Stimulated activated CD4-positive, alpha-beta T cell treated with anti-CD3 and anti-CD28 coated beads, Interleukin-12 subunit alpha, Interleukin-12 subunit beta, amount 100 ng/mL, for 24 hours (primary cell): ENCODE measurements around the gene TNFRSF13B.

Experiments
- DNase-seq, 2 experiments: peaks; one replicate each; pipeline ENCODE4 v3.0.0-alpha.2; 2020; ENCODE audit warnings: low read depth in 2 of 2

The TNFRSF13B gene

GRCh38 chr17:16938496-16939207, 33.3 kb downstream of the TNFRSF13B start:
- no peak for DNase-seq

DNA sequence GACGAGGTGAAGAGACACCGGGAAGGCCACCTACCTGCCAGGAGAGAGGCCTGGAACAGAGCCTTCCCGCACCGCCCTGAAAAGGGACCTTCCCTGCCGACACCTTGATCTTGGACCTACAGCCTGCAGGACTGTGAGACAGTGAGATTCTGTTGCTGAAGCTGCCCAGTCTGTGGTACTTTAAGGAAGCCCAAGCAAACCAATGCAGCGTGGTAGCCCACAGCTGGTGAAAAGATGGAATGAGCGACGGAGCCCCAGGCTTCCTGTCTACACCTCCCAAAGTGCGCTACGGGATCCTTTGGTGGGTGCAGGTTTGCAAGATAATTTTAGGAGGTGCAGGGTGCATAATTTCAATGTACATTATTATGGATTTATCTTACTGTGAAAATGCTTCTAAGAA, 33.9 kb downstream of the TNFRSF13B start:
- no peak for DNase-seq

DNA sequence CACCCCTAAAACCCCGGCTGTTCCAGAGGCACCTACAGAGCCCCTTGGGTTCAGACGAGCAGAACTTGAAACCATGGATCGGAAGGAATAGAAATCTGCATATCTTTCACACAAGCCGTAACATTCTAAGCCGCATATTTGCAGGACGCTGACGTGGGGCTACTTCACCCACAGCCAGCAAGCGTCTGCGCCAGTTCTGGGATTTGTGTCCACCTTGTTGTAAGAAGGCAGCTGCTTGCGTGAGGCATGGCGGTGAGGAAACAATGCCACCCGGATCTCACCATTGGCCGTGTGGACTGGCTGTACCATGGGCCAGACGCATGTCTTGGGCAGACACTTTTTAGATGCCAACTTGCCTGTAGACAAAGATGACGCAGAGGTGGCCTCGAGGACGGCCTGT, 34.5 kb downstream of the TNFRSF13B start:
- no peak for DNase-seq

- DNase-seq: no peak
Observed at GRCh38 chr17:16936536-16937310, 35.2 kb downstream of the TNFRSF13B start.

- DNase-seq: no peak
Observed at GRCh38 chr17:16935786-16936185, 36.1 kb downstream of the TNFRSF13B start.

DNA sequence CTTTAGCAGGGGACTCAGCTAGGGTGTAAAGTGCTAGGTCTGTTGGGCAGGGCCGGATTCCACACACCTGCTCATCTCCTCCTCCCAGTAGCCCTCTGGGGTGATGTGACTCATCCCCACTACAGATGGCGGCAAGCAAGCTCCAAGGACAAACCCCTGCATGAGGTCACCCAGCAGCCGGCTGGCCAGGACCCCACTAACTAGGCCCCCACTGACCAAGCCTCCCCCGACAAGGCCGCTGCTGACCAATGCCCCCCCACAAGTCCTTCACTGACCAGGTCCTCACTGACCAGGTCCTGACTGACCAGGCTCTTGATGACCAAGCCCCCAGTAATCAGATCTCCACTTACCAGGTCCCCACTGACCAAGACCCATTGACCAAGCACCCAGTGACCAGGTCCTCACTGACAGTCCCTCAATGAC, 36.7 kb downstream of the TNFRSF13B start:
- DNase-seq: no peak

DNA sequence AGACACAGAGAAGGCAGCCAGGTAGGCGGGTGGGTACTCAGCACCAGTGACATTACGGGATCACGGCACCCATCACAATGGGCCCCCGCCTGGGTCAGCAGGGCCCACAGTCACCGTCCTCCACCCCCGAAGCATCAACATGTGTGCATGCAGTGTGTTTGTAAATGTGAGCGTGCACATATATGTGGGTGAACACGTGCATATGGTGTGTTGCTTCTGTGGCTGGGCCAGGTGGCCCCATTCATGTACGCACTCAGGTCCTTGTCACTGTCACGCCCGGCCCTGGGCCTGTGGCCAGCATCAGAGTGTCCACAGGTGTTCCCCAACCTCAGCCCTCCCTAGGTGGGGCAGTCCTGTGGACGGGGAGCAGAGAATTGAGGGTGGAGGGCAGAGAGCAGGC, 37.1 kb downstream of the TNFRSF13B start:
- no peak for DNase-seq

- DNase-seq: no peak
Observed at GRCh38 chr17:16934133-16934795, 37.7 kb downstream of the TNFRSF13B start.

- DNase-seq: no peak
Observed at GRCh38 chr17:16933317-16934132, 38.4 kb downstream of the TNFRSF13B start.

- DNase-seq: no peak
Observed at GRCh38 chr17:16932611-16933010, 39.3 kb downstream of the TNFRSF13B start.

GRCh38 chr17:16932156-16932555, 39.8 kb downstream of the TNFRSF13B start:
- DNase-seq: no peak

DNA sequence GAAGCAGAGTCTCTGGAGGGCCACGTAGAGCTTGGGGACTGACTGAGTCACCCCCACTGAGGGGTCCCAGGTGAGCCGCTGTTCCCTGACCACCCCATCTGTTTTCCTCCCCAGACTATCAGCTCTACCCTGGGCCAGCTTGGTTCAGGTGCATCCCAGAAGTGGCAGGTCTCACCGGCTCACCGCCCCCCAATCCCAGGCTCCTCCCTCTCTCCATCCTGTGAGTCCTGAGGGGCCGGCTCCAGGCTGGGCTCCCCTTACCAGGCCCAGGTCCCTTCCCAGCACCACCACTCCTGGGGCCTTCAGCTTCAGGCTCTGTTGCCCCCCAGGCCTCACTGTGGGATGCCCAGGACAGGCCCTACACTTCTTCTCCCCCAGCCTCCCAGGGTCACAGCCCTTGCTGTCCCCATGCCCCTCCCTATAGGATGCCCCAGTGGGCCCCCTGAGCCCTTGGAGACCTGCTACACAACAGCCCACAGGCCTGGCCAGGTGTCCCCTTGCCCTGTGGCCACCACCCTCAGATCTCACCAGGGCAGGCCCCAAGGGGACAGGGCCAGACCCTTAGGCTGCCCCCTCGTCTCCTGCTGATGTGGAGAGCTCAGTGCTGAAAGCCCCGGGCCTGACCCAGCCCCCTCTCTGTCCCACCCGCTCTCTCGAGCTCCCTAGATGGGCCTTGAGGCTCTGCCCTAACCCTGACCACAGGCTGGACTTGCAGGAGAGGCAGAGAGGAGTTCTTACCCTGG, 40.4 kb downstream of the TNFRSF13B start:
- DNase-seq: no peak

- DNase-seq: no peak
Observed at GRCh38 chr17:16930571-16931317, 41.2 kb downstream of the TNFRSF13B start.

DNA sequence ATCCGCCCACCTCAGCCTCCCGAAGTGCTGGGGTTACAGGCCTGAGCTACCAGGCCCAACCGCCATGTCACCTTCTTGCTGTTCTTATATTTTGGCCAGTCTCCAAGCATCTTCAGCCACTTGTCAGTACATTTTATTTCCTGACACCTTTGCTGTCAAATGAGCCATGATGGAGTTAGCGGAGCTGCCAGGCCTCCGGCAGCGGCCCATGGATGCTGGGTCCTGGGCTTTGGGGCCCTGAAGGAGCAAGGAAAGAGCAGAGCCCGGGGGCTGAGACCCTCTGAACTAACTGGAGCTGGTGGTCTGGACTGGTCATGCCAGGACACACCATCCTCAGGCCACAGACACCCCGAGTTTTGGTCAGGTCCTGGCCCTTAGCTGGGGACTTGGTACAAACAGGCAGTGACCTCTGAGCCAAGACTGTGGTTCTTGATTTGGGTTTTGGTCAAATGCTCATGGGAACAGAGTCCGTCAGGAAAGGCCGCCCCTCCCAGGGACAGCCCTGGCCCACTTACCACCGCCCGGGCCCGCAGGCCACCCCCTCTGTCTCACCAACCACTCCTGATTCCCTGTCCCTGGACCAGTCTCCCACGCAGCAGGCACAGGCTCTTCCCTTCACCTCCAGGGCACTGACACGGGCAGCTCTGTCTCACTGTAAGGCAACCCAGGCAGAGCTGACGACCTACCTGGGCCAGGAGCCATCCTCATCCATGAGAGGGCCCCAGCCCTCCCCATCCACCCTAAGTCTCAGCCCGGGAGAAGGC, 42.0 kb downstream of the TNFRSF13B start:
- no peak for DNase-seq

DNA sequence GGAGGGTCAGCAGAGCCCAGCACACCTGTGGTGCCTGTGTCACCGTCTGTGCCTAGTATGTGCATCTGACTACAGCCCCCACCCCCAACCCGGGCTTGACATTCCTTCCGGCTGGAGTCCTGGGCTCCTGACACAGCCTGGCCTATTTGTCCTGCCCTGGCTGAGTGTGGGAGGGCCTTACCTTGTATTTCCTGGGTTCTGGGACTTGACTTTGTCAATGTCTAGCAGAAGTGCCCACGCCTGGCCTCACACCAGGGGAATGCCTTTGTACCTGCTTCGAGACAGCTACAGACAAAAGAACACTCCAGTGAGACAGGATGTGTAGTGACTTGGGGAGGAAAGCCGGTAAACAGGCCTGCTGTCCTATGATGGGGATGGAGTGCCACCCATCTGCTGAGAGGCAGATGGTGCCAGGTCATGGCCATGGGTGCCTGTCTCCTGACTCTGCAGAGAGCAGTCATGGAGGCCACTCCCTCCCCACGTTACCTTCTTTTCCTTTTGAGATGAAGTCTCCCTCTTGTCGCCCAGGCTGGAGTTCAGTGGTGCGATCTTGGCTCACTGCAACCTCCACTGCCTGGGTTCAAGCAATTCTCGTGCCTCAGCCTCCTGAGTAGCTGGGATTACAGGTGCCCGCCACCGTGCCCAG, 42.8 kb downstream of the TNFRSF13B start:
- DNase-seq: no peak

GRCh38 chr17:16928406-16929034, 43.4 kb downstream of the TNFRSF13B start:
- no peak for DNase-seq

DNA sequence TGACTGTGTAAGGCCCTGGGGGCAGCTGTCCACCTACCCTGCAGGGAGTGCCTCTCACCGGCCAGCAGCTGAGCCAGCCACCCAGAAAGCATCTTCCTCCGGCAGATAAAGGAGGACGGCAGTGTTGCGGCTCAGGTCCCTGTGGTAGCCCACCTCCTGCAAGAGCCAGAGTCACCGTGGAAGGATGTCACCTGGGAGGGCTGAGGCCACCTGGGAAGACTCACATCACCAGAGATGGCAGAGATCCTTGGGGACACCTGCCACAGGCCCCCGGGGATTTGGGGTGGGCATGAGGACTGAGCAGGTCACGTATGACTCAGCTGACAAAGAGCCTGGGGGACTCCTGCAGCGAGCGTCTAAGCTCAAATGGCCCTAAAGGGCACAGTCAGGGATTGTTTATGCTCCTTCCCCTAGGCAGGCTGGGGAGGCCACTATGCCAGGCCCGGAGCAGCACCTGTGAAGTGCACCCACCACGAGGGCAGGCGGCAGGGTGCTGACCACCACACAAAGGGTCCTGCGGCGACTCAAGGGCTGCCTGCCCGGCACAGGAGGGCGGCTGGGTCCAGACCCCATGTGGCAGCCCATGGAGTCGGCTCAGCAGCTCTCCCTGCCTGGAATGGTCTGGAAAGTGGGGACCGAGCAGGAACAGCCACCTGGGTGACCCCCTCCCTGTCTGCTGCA, 44.1 kb downstream of the TNFRSF13B start:
- DNase-seq: no peak
